HG02759 (cell line): Measurements from ENCODE around the gene HSPD1.

Source experiments
- ATAC-seq: cut with Tn5 transposase; IDR thresholded peaks from one replicate; pipeline ENCODE4 v1.9.1; 2021; ENCODE audit warnings: mild to moderate bottlenecking, moderate library complexity; ENCODE audit not compliant: unreplicated experiment

HSPD1 gene

GRCh38 chr2:197442857-197443256 lies 56.8 kb downstream of the HSPD1 start:
- ATAC-seq: no peak

GRCh38 chr2:197437380-197437779 lies 62.3 kb downstream of the HSPD1 start:
- ATAC-seq: no peak
